Measurements from ENCODE around the gene LIMK2.
A peak's percentile ranks its signal among the peaks of the same experiment; 100 is the strongest.
"Not testable (repeated sequence)": the region's sequence is repeated elsewhere in the genome, so short reads cannot be mapped to it uniquely, and the experiment has no call there.

LIMK2 gene

DNA sequence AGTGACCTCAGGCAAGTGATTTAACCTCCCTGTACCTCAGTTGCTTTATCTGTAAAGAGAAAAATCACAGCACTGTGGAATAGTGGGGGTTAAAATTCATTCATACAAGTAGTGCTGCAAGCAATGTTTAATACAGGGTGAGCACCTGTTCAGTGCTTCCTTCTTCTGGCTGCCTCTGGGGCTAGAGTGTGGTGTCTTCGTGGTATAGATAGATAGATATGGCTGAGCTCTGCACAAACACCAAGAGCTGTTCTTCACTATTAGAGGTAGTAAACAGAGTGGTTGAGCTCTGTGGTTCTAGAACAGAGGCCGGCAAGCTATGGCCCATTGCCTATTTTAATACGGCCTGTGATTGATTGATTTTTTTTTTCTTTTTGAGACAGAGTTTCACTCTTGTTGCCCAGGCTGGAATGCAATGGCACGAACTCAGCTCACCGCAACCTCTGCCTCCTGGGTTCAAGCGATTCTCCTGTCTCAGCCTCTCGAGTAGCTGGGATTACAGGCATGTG is 32.9 kb downstream of the LIMK2 start:
- DNase-seq: no peak

DNA sequence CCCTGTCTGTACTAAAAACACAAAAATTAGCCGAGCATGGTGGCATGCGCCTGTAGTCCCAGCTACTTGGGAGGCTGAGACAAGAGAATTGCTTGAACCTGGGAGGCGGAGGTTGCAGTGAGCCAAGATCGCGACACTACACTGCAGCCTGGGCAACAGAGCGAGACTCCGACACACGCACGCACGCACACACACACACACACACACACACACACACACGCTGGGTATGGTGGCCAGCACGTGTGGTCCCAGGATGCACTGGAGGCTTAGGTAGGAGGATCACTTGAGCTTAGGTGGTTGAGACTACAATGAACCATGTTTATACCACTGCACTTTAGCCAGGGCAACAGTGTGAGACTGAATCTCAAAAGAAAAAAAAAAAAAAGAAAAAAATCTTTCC is 33.9 kb downstream of the LIMK2 start:
- not testable (repeated sequence) for DNase-seq

DNA sequence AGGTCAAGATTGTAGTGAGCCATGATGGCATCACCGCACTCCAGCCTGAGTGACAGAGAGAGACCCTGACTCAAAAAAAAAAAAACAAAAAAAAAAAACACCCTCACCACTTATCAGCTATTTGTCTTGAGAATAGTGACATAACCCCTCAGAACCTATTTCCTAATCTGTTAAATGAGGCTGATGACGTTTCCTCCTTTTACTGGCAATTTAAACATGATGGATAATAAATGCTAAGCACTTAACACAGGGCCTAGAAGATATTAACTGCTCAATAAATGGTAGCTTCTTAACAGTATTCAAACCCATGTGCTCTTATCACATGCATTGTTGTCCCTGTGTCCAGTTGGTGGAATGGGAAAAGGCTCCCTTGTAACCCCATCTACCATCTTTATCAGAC is 34.6 kb downstream of the LIMK2 start:
- DNase-seq: no peak

DNA sequence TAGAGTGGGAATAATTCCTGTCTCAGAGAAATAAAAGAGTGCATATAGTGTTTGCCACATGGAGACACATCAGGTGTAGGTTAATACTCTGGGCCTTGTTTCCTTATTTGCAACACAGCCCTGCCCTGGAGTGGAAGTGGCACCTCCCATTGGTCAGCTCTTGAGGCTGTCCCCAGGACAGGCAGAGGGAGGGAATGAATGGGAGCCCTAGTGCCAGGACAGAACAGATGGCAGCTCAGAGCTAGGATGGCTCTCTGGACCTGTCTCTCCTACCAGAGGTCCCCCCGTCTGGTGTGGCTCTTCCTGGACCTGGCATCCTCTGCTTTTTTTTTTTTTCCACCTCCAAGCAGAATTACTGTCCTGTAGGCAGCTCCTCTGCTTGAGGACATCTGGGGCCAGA is 35.6 kb downstream of the LIMK2 start:
- no peak for DNase-seq

DNA sequence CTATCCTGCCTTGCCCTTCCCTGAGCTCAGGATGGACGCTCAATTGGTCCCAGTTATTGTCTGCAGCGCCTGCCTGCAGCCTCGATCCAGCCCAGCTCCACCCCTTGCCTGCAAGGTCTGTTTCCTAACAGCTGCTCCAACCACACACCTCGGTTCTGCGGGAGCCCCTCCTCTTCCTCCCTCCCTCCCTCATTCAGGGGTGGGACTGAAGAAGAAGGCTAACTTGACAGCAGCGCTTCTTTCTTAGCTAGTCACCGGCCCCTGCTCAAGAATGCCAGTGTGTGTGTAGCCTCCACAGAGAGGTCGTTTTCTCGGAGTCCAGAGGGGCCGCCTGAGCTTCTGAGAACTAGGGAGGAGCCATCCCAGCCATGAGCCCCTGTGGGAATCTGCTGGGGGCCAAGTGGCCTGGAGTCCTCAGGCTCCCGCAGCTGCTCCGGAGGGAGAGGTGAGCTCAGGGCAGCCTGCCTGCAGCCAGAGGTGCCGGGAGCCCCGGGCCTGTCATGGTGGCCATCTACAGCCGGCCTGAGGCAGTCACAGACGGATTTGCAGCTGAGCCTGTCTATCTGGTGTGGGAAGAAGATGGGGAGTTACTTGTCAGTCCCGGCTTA is 36.1 kb downstream of the LIMK2 start:
- peak; percentile 90 for DNase-seq

- no peak for DNase-seq
Observed at GRCh38 chr22:31248965-31249958, 37.2 kb downstream of the LIMK2 start.

- peak; percentile 39 for DNase-seq
Observed at GRCh38 chr22:31250740-31251600, 38.9 kb downstream of the LIMK2 start.

DNA sequence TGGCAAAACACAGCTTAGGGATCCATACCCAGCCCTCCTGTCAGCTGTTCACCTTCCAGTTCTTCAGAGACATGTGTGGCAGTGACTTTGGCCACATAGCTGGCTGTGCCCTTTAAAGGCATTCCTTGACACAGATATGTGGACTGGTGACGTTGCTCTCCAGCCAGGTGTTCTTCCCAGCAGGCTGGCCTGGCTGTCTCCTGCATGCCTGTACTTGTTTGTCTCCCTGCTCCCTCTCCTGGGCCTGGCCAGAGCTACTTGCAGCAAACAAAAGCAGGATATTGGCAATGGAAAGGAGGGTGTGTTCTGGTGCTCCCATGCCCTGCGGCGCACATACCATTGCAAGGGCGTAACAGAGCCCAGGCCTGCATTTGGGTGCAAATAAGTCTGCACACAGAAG is 41.9 kb downstream of the LIMK2 start:
- no peak for DNase-seq

DNA sequence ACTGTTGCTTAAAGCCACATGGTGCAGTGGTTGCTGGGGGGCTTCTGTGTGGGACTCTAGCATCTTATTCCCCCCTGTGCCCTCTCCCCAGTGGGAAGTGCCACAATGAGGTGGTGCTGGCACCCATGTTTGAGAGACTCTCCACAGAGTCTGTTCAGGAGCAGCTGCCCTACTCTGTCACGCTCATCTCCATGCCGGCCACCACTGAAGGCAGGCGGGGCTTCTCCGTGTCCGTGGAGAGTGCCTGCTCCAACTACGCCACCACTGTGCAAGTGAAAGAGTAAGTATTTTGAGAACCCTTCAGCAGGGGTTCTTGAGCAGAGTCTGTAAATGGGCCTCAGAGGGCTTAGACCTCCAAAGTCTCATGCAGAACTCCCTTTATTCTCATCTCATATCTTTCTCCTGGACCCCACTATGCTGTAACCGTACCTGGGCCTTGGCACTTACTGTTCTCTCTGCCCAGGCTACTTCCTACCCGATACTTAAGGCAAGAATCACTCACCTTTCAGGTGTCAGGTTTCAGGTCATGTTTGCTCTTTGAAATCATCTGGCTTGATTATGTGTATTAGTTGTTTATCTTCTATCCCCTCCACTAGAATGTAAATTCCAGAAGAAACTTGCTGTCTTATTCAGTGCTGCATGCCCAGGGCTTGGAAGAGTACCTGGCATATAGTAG is 47.8 kb downstream of the LIMK2 start:
- no peak for DNase-seq

- no peak for DNase-seq
Observed at GRCh38 chr22:31260474-31260856, 48.4 kb downstream of the LIMK2 start.

- no peak for DNase-seq
Observed at GRCh38 chr22:31262312-31263133, 50.4 kb downstream of the LIMK2 start.

DNA sequence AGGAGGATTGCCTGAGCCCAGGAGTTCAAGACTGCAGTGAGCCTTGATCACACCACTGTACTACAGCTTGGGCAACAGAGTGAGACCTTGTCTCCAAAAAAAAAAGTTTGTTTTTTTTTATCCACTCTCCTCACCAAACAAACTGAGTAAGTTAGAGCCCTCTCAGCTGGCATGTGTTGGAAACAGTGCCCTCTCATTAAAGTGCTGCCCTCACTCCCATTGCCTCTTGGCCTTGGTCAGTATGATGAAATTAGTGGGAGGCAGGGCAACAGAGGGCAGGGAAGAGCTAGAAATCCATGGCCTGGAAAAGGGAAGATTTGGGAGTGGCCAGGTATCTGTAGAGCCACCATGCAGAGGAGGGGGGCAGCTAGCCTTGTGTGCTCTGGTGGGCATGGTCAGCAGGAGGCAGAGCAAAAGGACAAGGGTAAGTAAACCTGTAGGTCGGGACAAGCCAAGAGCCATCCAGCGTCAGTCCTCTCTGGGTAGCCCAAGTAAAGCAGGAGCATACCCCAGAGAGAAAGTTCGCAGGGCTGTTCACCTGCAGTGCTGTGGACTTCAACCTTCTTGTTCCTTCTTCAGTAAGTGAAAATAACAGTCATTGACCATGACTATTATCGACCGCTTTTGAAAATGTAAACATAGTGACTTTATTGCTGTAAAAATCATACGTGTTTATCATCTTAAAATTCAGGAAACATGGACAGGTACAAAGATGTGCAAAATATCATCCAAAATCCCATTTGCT is 52.0 kb downstream of the LIMK2 start:
- no peak for DNase-seq

DNA sequence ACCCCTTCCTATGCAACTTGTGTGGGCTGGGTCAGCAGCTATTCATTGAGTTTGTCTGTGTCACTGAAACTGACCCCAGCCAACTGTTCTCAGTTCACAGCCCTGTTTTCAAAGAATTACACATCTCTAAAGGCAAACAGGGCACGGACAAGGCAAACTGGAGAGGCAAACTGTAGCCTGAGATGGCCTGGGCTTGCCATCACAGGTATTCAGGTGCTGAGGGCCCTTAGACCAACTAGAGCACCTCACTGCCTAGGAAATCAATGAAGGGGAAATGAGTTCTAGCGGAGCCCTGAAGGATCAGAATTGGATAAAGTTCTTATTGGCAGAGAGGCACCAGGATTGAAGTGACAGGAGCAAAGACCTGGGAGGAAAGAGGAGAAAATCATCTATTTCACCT is 56.2 kb downstream of the LIMK2 start:
- no peak for DNase-seq

- peak; percentile 13 for DNase-seq
Observed at GRCh38 chr22:31269892-31270579, 57.9 kb downstream of the LIMK2 start.

GRCh38 chr22:31271026-31271425 is 58.9 kb downstream of the LIMK2 start:
- no peak for DNase-seq

- DNase-seq: no peak
Observed at GRCh38 chr22:31271485-31271884, 59.4 kb downstream of the LIMK2 start.

DNA sequence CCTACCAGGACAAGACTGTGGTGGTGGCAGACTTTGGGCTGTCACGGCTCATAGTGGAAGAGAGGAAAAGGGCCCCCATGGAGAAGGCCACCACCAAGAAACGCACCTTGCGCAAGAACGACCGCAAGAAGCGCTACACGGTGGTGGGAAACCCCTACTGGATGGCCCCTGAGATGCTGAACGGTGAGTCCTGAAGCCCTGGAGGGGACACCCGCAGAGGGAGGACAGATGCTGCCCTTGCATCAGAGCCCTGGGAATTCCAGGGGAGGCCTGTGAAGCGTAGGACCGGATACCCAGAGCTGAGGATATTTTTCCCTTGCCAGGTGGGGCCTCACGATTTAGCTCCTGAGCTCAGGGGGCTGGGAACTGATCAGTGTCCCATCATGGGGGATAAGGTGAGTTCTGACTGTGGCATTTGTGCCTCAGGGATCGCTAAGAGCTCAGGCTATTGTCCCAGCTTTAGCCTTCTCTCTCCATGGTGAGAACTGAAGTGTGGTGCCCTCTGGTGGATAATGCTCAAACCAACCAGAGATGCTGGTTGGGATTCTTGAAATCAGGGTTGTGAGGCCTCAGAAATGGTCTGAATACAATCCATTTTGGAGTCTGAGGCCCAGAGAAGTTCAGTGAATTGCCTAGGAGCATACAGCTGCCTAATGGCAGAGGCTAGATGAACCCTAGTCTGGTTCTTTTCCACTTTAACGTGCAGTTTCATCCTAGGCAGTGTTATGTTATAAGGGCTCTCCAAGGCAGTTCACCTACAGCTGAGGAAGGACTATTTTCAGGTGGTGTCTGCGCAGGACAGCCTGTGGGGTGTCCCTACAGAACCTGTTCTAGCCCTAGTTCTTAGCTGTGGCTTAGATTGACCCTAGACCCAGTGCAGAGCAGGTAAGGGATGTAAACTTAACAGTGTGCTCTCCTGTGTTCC is 60.7 kb downstream of the LIMK2 start:
- peak; percentile 57 for DNase-seq

DNA sequence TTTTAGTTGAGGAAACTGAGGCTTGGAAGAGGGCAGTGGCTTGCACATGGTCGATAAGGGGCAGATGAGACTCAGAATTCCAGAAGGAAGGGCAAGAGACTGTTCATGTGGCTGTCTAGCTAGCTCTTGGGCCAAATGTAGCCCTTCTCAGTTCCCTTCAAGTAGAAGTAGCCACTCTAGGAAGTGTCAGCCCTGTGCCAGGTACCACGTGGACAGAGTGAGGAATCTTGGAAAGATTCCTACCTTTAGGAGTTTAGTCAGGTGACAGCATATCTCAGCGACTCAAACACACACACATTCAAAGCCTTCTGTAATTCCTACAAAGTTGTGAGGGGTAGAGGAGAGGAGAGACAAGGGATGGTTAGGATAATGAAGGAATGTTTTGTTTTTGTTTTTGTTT is 61.9 kb downstream of the LIMK2 start:
- no peak for DNase-seq

GRCh38 chr22:31275018-31275417 is 62.9 kb downstream of the LIMK2 start:
- DNase-seq: no peak

Measured in fibroblast of skin of right quadriceps (primary cell).